Mesodermal cell (in vitro differentiated cells): Measurements from ENCODE around the gene MKKS.

Experiments used
- H3K27ac ChIP-seq: 2 replicates; pipeline ENCODE4 v1.7.0; 2013; ENCODE audit warnings: mild to moderate bottlenecking, low read depth, low read length, moderate library complexity; ENCODE audit not compliant: severe bottlenecking
- H3K36me3 ChIP-seq: 2 replicates; pipeline ENCODE4 v1.7.1; 2013; ENCODE audit warnings: mild to moderate bottlenecking, low read length, moderate library complexity; ENCODE audit not compliant: control insufficient read depth, insufficient read depth
- H3K4me1 ChIP-seq: one replicate; pipeline ENCODE4 v1.7.1; 2013; ENCODE audit warnings: mild to moderate bottlenecking, low read length; ENCODE audit not compliant: insufficient read depth, control insufficient read depth, poor library complexity, severe bottlenecking
- H3K4me3 ChIP-seq: 2 replicates; pipeline ENCODE4 v1.7.0; 2013; ENCODE audit warnings: low read length, control low read depth, mild to moderate bottlenecking; ENCODE audit not compliant: insufficient read depth, poor library complexity, severe bottlenecking; ENCODE audit errors: extremely low read depth
- H3K9me3 ChIP-seq: 2 replicates; pipeline ENCODE4 v1.7.1; 2013; ENCODE audit warnings: mild to moderate bottlenecking, low read length, moderate library complexity; ENCODE audit not compliant: control insufficient read depth
- WGBS, 2 experiments: methylation state at CpG; one replicate each; pipeline ENCODE4 v1.1.5; 2013; ENCODE audit warnings: missing lambda C conversion rate in 2 of 2; ENCODE audit not compliant: insufficient coverage in 2 of 2; 5-methylcytosine and 5-hydroxymethylcytosine counted together

Gene MKKS

DNA sequence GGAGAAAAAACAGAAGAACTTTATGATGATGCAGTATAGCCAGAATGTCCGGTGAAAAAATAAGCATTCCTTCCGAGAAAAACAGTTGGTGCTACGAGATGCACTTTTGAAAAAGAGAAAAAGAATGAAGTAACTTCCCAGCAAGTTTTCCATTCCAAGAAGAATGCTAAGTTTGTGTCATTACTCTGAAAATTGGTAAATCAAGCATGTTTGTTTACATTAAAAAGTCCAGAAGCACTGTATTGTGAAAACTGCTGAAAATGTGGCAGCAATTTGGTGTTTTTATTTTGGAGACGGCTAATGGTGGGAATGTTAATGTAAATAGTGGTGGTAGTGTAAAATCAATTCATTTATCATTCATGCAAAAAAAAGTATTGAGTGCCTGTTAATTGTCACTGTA is 46.3 kb downstream of the MKKS start:
- no peaks in the 10 kb centered on the region for H3K36me3 ChIP-seq
- H3K4me1 ChIP-seq = no peaks in the 10 kb centered on the region
- no peak overlapping the region for H3K27ac ChIP-seq
- peaks cover 7% of the 10 kb centered on the region for H3K9me3 ChIP-seq
- 80 to 100% methylated on average over 1 to 3 of the region's 4 CpGs for WGBS, 2 experiments
- H3K4me3 ChIP-seq = no peak overlapping the region

DNA sequence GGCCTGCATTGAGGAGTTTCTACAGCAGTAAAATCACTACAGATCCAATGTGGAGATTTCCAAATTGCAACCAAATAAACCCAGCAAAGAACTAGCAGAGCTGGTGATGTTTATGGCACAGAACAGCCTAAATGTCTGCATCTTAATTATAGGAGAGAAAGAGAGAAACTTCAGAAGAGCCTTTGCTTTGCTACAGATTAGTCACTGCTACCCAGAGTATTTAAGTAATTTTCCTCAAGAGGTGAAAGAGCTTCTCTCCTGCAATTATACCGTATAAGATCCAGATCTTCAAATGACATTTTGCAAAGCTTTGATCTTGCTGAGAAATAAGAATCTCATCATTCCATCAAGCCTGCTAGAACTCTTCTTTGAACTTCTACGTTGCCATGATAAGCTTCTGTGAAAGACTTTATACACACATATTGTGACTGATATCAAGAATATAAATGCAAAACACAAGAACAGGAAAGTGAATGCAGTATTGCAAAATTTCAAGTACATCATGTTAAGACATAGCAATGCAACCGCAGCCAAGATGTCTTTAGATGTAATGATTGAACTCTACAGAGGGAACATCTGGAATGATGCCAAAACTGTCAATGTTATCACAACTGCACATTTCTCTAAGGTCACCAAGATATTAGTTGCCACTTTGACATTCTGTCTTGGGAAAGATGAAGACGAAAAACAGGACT is 48.0 kb downstream of the MKKS start:
- H3K9me3 ChIP-seq = peaks cover 7% of the 10 kb centered on the region
- H3K4me3 ChIP-seq = no peak overlapping the region
- H3K4me1 ChIP-seq = no peaks in the 10 kb centered on the region
- H3K36me3 ChIP-seq = no peaks in the 10 kb centered on the region
- 96 to 100% methylated on average over 2 of the region's 4 CpGs for WGBS, 2 experiments
- no peak overlapping the region for H3K27ac ChIP-seq

GRCh38 chr20:10381477-10381876 is 52.5 kb downstream of the MKKS start:
- no peaks in the 10 kb centered on the region for H3K9me3 ChIP-seq
- H3K27ac ChIP-seq = no peak overlapping the region
- H3K4me3 ChIP-seq = no peak overlapping the region
- no peaks in the 10 kb centered on the region for H3K4me1 ChIP-seq
- no CpG with 5 or more reads among the region's 2 CpGs for WGBS, 2 experiments
- no peaks in the 10 kb centered on the region for H3K36me3 ChIP-seq

DNA sequence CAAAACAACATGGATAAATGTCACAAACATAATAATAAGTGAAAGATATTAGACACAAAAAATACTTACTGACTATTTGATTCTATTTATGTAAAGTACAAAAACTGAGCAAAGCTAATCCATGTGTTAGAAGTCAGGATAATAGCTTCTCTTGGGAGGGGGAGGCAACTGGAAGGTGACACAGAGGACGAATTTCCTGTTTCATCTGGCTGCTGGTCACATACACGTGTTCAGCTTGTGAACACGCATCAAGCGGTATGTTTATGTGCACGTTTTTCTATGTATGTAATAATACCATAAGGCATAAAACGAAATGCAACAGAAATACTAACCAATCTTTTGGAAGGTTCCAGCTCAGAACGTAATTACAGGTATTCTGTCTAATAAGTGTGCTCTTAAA is 54.3 kb downstream of the MKKS start:
- no peak overlapping the region for H3K4me3 ChIP-seq
- H3K36me3 ChIP-seq = no peaks in the 10 kb centered on the region
- peaks cover 3% of the 10 kb centered on the region for H3K9me3 ChIP-seq
- H3K27ac ChIP-seq = no peak overlapping the region
- no peaks in the 10 kb centered on the region for H3K4me1 ChIP-seq
- 75 to 100% methylated on average over 1 of the region's 7 CpGs for WGBS, 2 experiments

- Histone ChIP-seq H3K9me3 (peaks cover 3% of the 10 kb centered on the region), H3K36me3 (no peaks in the 10 kb centered on the region), H3K4me1 (no peaks in the 10 kb centered on the region), H3K27ac (no peak overlapping the region), H3K4me3 (no peak overlapping the region)
- WGBS, 2 experiments = 86 to 93% methylated on average over 3 to 6 of the region's 6 CpGs
Measured at GRCh38 chr20:10376270-10377075, 57.5 kb downstream of the MKKS start.

DNA sequence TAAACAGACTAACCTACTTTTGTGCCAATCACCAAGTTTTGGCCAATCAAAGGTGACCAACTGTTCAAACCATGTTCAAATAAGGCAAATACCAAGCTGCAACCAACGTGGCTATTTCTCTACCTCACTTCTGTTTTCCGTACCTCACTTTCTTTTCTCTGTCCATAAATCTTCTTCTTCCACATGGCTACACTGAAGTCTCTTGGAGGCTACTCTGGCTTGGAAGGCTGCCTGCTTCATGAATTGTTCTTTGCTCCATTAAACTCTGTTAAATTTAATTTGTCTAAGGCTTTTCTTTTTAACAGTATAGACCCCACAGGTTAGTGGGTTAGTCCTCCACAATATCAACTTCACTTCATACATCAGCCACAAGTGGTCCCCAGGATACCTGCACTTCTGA is 58.8 kb downstream of the MKKS start:
- Histone ChIP-seq H3K27ac (no peak overlapping the region), H3K4me3 (no peak overlapping the region), H3K4me1 (no peaks in the 10 kb centered on the region), H3K9me3 (peaks cover 3% of the 10 kb centered on the region), H3K36me3 (no peaks in the 10 kb centered on the region)
- WGBS, 2 experiments = 93 to 94% methylated on average over 2 of the region's 2 CpGs

GRCh38 chr20:10374036-10374435 is 60.0 kb downstream of the MKKS start:
- Histone ChIP-seq H3K27ac (no peak overlapping the region), H3K4me1 (no peaks in the 10 kb centered on the region), H3K9me3 (peaks cover 3% of the 10 kb centered on the region), H3K36me3 (no peaks in the 10 kb centered on the region), H3K4me3 (no peak overlapping the region)
- 85 to 100% methylated on average over 1 of the region's 2 CpGs for WGBS, 2 experiments

- H3K27ac ChIP-seq = no peak overlapping the region
Measured at GRCh38 chr20:10371467-10371866, 62.6 kb downstream of the MKKS start.

DNA sequence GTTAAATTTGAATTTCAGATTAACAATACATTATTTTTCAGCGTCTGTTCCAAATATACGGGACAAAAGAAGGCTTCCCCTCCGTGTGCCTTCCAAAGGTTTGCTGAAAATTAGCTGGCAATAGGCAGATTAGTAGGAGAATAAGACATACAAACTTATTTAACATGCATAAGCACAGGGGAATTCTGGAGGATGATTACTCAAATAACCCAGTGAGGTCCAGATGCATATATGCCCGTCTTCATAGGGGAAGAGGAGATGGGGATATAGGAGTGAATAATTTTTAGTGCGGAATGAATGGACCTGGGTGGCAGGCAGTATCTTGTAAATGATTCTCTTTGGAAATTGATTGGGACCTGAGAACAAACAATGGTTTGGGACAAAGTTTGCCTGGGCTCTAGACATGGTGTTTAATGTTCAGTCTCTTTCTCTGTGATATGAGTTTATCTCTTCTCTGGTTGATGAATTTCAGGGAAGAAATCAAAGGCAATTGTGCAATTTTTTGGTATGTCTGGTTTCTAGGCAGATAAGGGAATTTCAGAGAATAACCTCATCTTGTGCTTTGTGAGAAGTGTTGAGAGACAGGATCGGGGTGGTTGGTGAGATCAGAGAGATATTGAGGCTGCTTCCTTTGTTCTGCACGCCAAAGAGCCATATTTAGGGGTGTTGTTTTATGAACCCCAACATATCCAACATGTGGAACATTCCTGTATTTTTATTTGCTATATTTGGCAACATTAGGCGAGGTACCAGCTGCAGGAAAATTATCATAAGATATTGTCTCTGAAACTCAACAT is 63.7 kb downstream of the MKKS start:
- no peaks in the 10 kb centered on the region for H3K9me3 ChIP-seq
- no peaks in the 10 kb centered on the region for H3K36me3 ChIP-seq
- 94 to 100% methylated on average over 2 to 3 of the region's 8 CpGs for WGBS, 2 experiments
- no peak overlapping the region for H3K4me3 ChIP-seq
- H3K27ac ChIP-seq = no peak overlapping the region
- H3K4me1 ChIP-seq = no peaks in the 10 kb centered on the region

More at GRCh38 chr20:10371467-10371866, 62.6 kb downstream of the MKKS start:
- Histone ChIP-seq H3K4me1 (no peaks in the 10 kb centered on the region), H3K4me3 (no peak overlapping the region), H3K36me3 (no peaks in the 10 kb centered on the region), H3K9me3 (peaks cover 3% of the 10 kb centered on the region)

GRCh38 chr20:10369723-10370090 is 64.3 kb downstream of the MKKS start:
- Histone ChIP-seq H3K9me3 (no peaks in the 10 kb centered on the region), H3K4me1 (no peaks in the 10 kb centered on the region), H3K36me3 (no peaks in the 10 kb centered on the region), H3K4me3 (no peak overlapping the region), H3K27ac (no peak overlapping the region)
- 92 to 93% methylated on average over 3 of the region's 4 CpGs for WGBS, 2 experiments
